GM19025 (cell line): ENCODE results near the gene EPHB3.

Experiments
- ATAC-seq: cut with Tn5 transposase; IDR thresholded peaks from one replicate; pipeline ENCODE4 v1.9.1; 2021; ENCODE audit warnings: mild to moderate bottlenecking, low read depth, moderate library complexity; ENCODE audit not compliant: unreplicated experiment

EPHB3 gene

GRCh38 chr3:184596886-184597575, 35.4 kb downstream of the EPHB3 start:
- no peak for ATAC-seq

- ATAC-seq = no peak
These were observed 36.4 kb downstream of the EPHB3 start for GRCh38 chr3:184597829-184598573.

- no peak for ATAC-seq
These were observed 37.0 kb downstream of the EPHB3 start for GRCh38 chr3:184598574-184598927.

- ATAC-seq = no peak
These were observed 37.6 kb downstream of the EPHB3 start for GRCh38 chr3:184599143-184599542.

- no peak for ATAC-seq
These were observed 39.2 kb downstream of the EPHB3 start for GRCh38 chr3:184600685-184601377.

GRCh38 chr3:184601576-184602371, 40.2 kb downstream of the EPHB3 start:
- no peak for ATAC-seq

- no peak for ATAC-seq
These were observed 41.0 kb downstream of the EPHB3 start for GRCh38 chr3:184602372-184603150.

- ATAC-seq = no peak
These were observed 41.8 kb downstream of the EPHB3 start for GRCh38 chr3:184603151-184604030.

GRCh38 chr3:184604039-184604601, 42.5 kb downstream of the EPHB3 start:
- no peak for ATAC-seq

GRCh38 chr3:184604615-184605290, 43.2 kb downstream of the EPHB3 start:
- ATAC-seq = no peak

GRCh38 chr3:184608209-184608608, 46.6 kb downstream of the EPHB3 start:
- no peak for ATAC-seq

GRCh38 chr3:184609476-184610244, 48.1 kb downstream of the EPHB3 start:
- ATAC-seq = no peak

GRCh38 chr3:184610245-184610871, 48.8 kb downstream of the EPHB3 start:
- no peak for ATAC-seq

- ATAC-seq = no peak
These were observed 50.2 kb downstream of the EPHB3 start for GRCh38 chr3:184611607-184612281.

- no peak for ATAC-seq
These were observed 53.8 kb downstream of the EPHB3 start for GRCh38 chr3:184615396-184615795.

- no peak for ATAC-seq
These were observed 54.9 kb downstream of the EPHB3 start for GRCh38 chr3:184616436-184616835.
